Keratinocyte (primary cell): ENCODE results near the gene SRGAP3.

ENCODE experiments used
- CTCF ChIP-seq, 3 experiments: IDR thresholded peaks in 1 of 3; conservative IDR thresholded peaks in 1 of 3; optimal IDR thresholded peaks in 1 of 3; 2 replicates in 2 of 3; 3 replicates in 1 of 3; pipeline versions ENCODE3 to v1.5.1; 2011; ENCODE audit warnings: low read length in 3 of 3, mild to moderate bottlenecking in 3 of 3, moderate library complexity in 2 of 3, control low read depth in 1 of 3, inconsistent platforms in 1 of 3; ENCODE audit not compliant: insufficient read depth in 2 of 3; ENCODE audit errors: extremely low read depth in 1 of 3
- EZH2 ChIP-seq: IDR thresholded peaks from one replicate; pipeline ENCODE4 v1.6.1; 2012; ENCODE audit warnings: inconsistent platforms, mild to moderate bottlenecking, low read length, moderate library complexity

DNA sequence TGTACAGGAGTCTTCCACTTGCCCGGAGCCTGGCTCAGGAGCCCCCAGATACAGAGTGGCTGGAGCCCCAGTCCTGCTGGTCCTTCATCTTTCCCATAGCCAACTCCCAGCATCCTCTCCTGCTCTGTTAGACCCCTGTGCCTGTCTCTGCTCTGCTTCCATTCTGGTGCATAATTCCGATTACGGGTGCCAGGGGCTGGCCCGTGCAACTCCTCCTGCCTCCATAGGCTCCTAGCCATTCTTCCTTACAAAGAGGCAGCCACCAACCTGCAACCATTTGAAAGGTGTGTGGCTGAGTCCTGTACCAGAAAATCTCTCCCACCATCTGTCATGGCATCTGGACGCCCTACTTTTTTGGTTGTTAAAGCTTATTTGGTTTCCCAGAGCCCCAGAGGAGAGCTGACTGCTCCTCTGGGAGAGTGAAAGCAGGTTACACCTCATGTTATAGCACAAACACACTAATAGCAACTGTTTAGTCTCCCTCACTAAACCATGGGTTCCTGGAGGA is 281.0 kb downstream of the SRGAP3 start:
- TF ChIP-seq EZH2 (no peak), CTCF (optimal IDR thresholded peaks at IDR 0.05 in 1 of 3, IDR thresholded peaks at IDR 0.05 in 1 of 3, conservative IDR thresholded peaks at IDR 0.05 in 1 of 3; ENCODE audit: extremely low read depth in 1 of 3, insufficient read depth in 2 of 3, low read length in 3 of 3) (no peak)
